K562 (cell line): Measurements from ENCODE around the gene PCYT1A. TPM values are rescaled to one million over a fixed set of nuclear protein-coding genes. Genes with fewer than 3 reads are reported as not detected.
A peak's percentile ranks its signal among the peaks of the same experiment; 100 is the strongest.

ENCODE experiments used
- CREBBP ChIP-seq: IDR thresholded peaks from one replicate; pipeline ENCODE4 v1.6.1; 2012; ENCODE audit warnings: low read depth, mild to moderate bottlenecking, control low read depth, inconsistent platforms, low read length
- HLTF ChIP-seq: fragments of 450-650 bp; IDR thresholded peaks from 2 replicates; pipeline ENCODE4 v1.6.1; 2016
- HSF4 ChIP-seq: fragments of 250-450 bp; sonication (Bioruptor Pico); IDR thresholded peaks from 2 replicates; pipeline ENCODE4 v2.1.2; 2022; ENCODE audit warnings: mild to moderate bottlenecking, moderate library complexity, borderline replicate concordance
- KLF16 ChIP-seq: IDR thresholded peaks from 2 replicates; pipeline ENCODE4 v1.6.1; 2016; ENCODE audit warnings: antibody characterized with exemption
- PHTF2 ChIP-seq: fragments of 250-450 bp; sonication (Bioruptor Pico); IDR thresholded peaks from 2 replicates; pipeline ENCODE4 v1.5.0; 2021; ENCODE audit warnings: mild to moderate bottlenecking
- POLR2AphosphoS5 ChIP-seq: IDR thresholded peaks from 2 replicates; pipeline ENCODE4 v1.6.1; 2011; ENCODE audit warnings: mild to moderate bottlenecking, low read depth, low read length, moderate library complexity; ENCODE audit not compliant: control insufficient read depth, insufficient read depth
- POU5F1 ChIP-seq: fragments of 150-350 bp; IDR thresholded peaks from 2 replicates; pipeline ENCODE4 v1.6.1; 2014; ENCODE audit warnings: borderline replicate concordance, low read length, low read depth, mild to moderate bottlenecking; ENCODE audit not compliant: partially characterized antibody
- PRMT5 ChIP-seq: sonication (generic); formaldehyde crosslinking; IDR thresholded peaks from 2 replicates; pipeline ENCODE4 v1.5.0; 2020; ENCODE audit warnings: missing genetic modification reagents
- RAD51 ChIP-seq: fragments of 450-650 bp; IDR thresholded peaks from 2 replicates; pipeline ENCODE4 v1.7.1; 2016; ENCODE audit warnings: low read depth, mild to moderate bottlenecking, borderline replicate concordance
- SPI1 ChIP-seq: IDR thresholded peaks from 2 replicates; pipeline ENCODE4 v1.6.1; 2011; ENCODE audit warnings: low read depth, low read length, control low read depth, borderline replicate concordance
- ZFP1 ChIP-seq: fragments of 450-650 bp; formaldehyde crosslinking; IDR thresholded peaks from 2 replicates; pipeline ENCODE4 v1.4.0; 2020; ENCODE audit warnings: mild to moderate bottlenecking, mixed read lengths
- ZNF184 ChIP-seq: sonication (generic); formaldehyde crosslinking; IDR thresholded peaks from 2 replicates; pipeline ENCODE4 v1.5.0; 2020; ENCODE audit warnings: missing genetic modification reagents
- ZNF584 ChIP-seq: fragments of 200-800 bp; sonication (Bioruptor generic); IDR thresholded peaks from 2 replicates; pipeline ENCODE4 v1.6.1; 2016; ENCODE audit warnings: low read depth, mild to moderate bottlenecking, missing genetic modification characterization, missing compliant biosample characterization
- polyA plus RNA-seq, 8 experiments: library from polyadenylated mRNA; depleted of rRNA in 4 of 8; stranded (reverse) in 5 of 8; unstranded in 3 of 8; fragments of >200 nt; fragmentation: Nextera tagmentation in 2 of 8; fragmentation: Illumina TruSeq in 1 of 8; extraction: Ambion mirVana in 2 of 8; extraction: Trizol in 1 of 8; gene quantifications; 2 replicates each; pipeline versions ENCODE4 v1.2.1 to v1.2.3, GENCODE V29; 2011 to 2014; ENCODE audit warnings: inconsistent platforms in 1 of 8, missing spikeins in 1 of 8
- total RNA-seq, 7 experiments: library from RNA; depleted of rRNA in 6 of 7; stranded (reverse); fragments of >200 nt in 6 of 7; fragmentation: Illumina TruSeq in 2 of 7; extraction: Trizol in 2 of 7; gene quantifications; 2 replicates each; pipeline versions ENCODE4 v1.2.1 to v1.2.3, GENCODE V29; 2011 to 2021; ENCODE audit warnings: low replicate concordance in 1 of 7
- TF ChIP-seq, protein P1 (sequence below): IDR thresholded peaks from 3 replicates; pipeline ENCODE4 v1.6.1; 2011; ENCODE audit warnings: borderline replicate concordance, mild to moderate bottlenecking; ENCODE audit not compliant: insufficient read length, insufficient read depth
- TF ChIP-seq, protein P2 (sequence below): fragments of 450-650 bp; conservative IDR thresholded peaks from 2 replicates; pipeline ENCODE4 v1.6.1; 2016; ENCODE audit warnings: missing genetic modification characterization, low read depth, mild to moderate bottlenecking, missing compliant biosample characterization, moderate library complexity
- TF ChIP-seq, protein P3 (sequence below): fragments of 250-450 bp; sonication (Bioruptor Pico); IDR thresholded peaks from 2 replicates; pipeline ENCODE4 v1.8.0; 2021; ENCODE audit warnings: mild to moderate bottlenecking, moderate library complexity
- TF ChIP-seq, protein P4 (sequence below): fragments of 450-650 bp; formaldehyde crosslinking; IDR thresholded peaks from 2 replicates; pipeline ENCODE4 v1.4.0; 2022; ENCODE audit warnings: missing genetic modification characterization
- TF ChIP-seq, protein P5 (sequence below), 3 experiments: fragments of 200-800 bp in 1 of 3; fragments of 250-450 bp in 1 of 3; fragments of 450-650 bp in 1 of 3; sonication (Bioruptor Pico) in 1 of 3; sonication (Bioruptor generic) in 1 of 3; formaldehyde crosslinking in 1 of 3; IDR thresholded peaks; 2 replicates each; pipeline versions ENCODE4 v1.6.1 to v1.8.0; 2016 to 2022; ENCODE audit warnings: mild to moderate bottlenecking in 2 of 3, missing genetic modification characterization in 2 of 3, missing compliant biosample characterization in 1 of 3, moderate library complexity in 1 of 3

PCYT1A gene
- total and polyA plus RNA-seq, 9 of the 15 experiments (the other 6 are each of a cell fraction or from before 2014, with no cell fraction given) = 13.4 to 62.8 (median 49.4) TPM

DNA sequence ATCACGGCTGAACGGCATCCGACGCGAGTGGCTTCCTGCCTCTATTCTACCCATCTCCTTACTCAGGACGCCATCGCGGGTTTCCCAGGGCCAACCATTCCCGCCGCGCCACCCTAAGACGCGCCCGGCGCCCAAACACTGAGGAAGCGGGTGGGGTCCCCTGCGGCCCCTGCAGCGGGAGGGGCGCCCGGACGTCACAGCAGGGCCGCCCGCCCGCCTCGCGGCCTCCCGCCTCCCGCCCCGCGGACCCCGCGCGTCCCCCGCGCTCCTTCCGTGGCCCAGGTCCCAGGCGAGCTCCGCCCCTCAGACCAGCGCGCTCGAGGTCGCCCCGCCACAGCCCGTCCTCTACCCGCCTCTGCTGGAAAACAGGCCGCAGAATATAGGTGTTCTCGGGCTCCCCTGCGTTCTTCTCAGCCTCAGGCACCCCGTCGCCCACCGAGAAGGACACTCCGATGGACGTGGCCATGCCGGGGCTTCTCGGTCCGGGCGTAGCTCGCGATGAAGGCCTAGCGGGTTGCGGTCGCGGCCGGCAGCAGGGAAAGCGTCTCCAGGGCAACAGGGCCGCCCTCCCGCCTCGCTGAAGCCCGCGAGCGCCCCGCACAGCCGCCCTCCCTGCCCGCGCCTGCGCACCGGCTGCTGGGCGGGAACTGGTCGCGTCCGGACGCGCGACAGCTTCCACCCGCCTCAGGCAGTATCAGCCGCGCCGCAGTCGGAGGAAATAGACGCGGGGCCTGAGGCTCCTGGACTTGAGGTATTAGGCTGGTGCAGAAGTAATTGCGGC, 30.4 kb upstream of the PCYT1A start, which contains the start of gene DYNLT2B (continued):
- TF ChIP-seq, protein P1, sequence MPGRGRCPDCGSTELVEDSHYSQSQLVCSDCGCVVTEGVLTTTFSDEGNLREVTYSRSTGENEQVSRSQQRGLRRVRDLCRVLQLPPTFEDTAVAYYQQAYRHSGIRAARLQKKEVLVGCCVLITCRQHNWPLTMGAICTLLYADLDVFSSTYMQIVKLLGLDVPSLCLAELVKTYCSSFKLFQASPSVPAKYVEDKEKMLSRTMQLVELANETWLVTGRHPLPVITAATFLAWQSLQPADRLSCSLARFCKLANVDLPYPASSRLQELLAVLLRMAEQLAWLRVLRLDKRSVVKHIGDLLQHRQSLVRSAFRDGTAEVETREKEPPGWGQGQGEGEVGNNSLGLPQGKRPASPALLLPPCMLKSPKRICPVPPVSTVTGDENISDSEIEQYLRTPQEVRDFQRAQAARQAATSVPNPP = no peak
- TF ChIP-seq ZNF584 (CRISPR knock-in tag) (no peak), KLF16 (peak; percentile 69), HSF4 (CRISPR knock-in tag) (no peak), PRMT5 (no peak), ZNF184 (no peak), POLR2AphosphoS5 (peak; percentile 86), PHTF2 (no peak), POU5F1 (no peak), HLTF (no peak), ZFP1 (no peak), SPI1 (no peak), RAD51 (no peak), CREBBP (no peak)
- TF ChIP-seq, protein P2, sequence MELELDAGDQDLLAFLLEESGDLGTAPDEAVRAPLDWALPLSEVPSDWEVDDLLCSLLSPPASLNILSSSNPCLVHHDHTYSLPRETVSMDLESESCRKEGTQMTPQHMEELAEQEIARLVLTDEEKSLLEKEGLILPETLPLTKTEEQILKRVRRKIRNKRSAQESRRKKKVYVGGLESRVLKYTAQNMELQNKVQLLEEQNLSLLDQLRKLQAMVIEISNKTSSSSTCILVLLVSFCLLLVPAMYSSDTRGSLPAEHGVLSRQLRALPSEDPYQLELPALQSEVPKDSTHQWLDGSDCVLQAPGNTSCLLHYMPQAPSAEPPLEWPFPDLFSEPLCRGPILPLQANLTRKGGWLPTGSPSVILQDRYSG (tag) = no peak
- TF ChIP-seq, protein P3, sequence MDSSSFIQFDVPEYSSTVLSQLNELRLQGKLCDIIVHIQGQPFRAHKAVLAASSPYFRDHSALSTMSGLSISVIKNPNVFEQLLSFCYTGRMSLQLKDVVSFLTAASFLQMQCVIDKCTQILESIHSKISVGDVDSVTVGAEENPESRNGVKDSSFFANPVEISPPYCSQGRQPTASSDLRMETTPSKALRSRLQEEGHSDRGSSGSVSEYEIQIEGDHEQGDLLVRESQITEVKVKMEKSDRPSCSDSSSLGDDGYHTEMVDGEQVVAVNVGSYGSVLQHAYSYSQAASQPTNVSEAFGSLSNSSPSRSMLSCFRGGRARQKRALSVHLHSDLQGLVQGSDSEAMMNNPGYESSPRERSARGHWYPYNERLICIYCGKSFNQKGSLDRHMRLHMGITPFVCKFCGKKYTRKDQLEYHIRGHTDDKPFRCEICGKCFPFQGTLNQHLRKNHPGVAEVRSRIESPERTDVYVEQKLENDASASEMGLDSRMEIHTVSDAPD = no peak
- TF ChIP-seq, protein P4, sequence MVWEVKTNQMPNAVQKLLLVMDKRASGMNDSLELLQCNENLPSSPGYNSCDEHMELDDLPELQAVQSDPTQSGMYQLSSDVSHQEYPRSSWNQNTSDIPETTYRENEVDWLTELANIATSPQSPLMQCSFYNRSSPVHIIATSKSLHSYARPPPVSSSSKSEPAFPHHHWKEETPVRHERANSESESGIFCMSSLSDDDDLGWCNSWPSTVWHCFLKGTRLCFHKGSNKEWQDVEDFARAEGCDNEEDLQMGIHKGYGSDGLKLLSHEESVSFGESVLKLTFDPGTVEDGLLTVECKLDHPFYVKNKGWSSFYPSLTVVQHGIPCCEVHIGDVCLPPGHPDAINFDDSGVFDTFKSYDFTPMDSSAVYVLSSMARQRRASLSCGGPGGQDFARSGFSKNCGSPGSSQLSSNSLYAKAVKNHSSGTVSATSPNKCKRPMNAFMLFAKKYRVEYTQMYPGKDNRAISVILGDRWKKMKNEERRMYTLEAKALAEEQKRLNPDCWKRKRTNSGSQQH (CRISPR knock-in tag) = peak; percentile 16
- TF ChIP-seq, protein P5, sequence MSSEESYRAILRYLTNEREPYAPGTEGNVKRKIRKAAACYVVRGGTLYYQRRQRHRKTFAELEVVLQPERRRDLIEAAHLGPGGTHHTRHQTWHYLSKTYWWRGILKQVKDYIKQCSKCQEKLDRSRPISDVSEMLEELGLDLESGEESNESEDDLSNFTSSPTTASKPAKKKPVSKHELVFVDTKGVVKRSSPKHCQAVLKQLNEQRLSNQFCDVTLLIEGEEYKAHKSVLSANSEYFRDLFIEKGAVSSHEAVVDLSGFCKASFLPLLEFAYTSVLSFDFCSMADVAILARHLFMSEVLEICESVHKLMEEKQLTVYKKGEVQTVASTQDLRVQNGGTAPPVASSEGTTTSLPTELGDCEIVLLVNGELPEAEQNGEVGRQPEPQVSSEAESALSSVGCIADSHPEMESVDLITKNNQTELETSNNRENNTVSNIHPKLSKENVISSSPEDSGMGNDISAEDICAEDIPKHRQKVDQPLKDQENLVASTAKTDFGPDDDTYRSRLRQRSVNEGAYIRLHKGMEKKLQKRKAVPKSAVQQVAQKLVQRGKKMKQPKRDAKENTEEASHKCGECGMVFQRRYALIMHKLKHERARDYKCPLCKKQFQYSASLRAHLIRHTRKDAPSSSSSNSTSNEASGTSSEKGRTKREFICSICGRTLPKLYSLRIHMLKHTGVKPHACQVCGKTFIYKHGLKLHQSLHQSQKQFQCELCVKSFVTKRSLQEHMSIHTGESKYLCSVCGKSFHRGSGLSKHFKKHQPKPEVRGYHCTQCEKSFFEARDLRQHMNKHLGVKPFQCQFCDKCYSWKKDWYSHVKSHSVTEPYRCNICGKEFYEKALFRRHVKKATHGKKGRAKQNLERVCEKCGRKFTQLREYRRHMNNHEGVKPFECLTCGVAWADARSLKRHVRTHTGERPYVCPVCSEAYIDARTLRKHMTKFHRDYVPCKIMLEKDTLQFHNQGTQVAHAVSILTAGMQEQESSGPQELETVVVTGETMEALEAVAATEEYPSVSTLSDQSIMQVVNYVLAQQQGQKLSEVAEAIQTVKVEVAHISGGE (CRISPR knock-in tag; IDR thresholded peaks at IDR 0.05) = peak in 1 of 3 experiments; percentile 75; a peak in 2 of 6 replicates
